SK-N-SH (cell line): ENCODE data around the gene METTL3. TPM values are rescaled to one million over a fixed set of nuclear protein-coding genes. Genes with fewer than 3 reads are reported as not detected.

ENCODE experiments used
- CTCF ChIA-PET: fragments of 300-600, 350-600 bp; formaldehyde crosslinking; extraction: SDS; loops from one replicate; lab custom pipeline; 2021; lab: Yijun Ruan, JAX
- POLR2A ChIA-PET: fragments of 350-600 bp; sonication (Branson Sonifier 250); formaldehyde crosslinking; extraction: SDS; loops from one replicate; lab custom pipeline; 2020; ENCODE audit warnings: antibody characterized with exemption, inconsistent platforms; lab: Yijun Ruan, JAX
- DNase-seq: peaks from one replicate; pipeline ENCODE4 v3.0.0; 2012
- H2AFZ ChIP-seq: fragments of 200-600 bp; sonication (generic); 2 replicates; pipeline ENCODE4 v1.8.1; 2016; ENCODE audit warnings: antibody characterized with exemption, mild to moderate bottlenecking, low read depth
- H3F3A ChIP-seq: fragments of 200-600 bp; sonication (generic); replicated peaks from 2 replicates; pipeline ENCODE3; 2016; ENCODE audit warnings: antibody characterized with exemption, mild to moderate bottlenecking; ENCODE audit not compliant: insufficient read depth
- H3K27ac ChIP-seq, 2 experiments: fragments of 200-500 bp in 1 of 2; fragments of 200-600 bp in 1 of 2; sonication (Bioruptor generic) in 1 of 2; sonication (generic), shearing (Covaris generic) in 1 of 2; 2 replicates each; pipeline versions ENCODE4 v1.5.1 to v1.6.1; 2014 to 2016; ENCODE audit warnings: low read depth in 2 of 2, inconsistent platforms in 1 of 2, low read length in 1 of 2, mild to moderate bottlenecking in 1 of 2, mixed read lengths in 1 of 2
- H3K27me3 ChIP-seq: fragments of 200-600 bp; sonication (generic), shearing (Covaris generic); 2 replicates; pipeline ENCODE4 v1.6.1; 2016; ENCODE audit warnings: mixed run types; ENCODE audit not compliant: insufficient read depth
- H3K36me3 ChIP-seq, 2 experiments: fragments of 200-500 bp in 1 of 2; fragments of 200-600 bp in 1 of 2; sonication (Bioruptor generic) in 1 of 2; sonication (generic) in 1 of 2; replicated peaks in 1 of 2; 2 replicates each; pipeline versions ENCODE3 to v1.5.1; 2014 to 2016; ENCODE audit warnings: low read length in 1 of 2, mild to moderate bottlenecking in 1 of 2; ENCODE audit not compliant: insufficient read depth in 2 of 2, control insufficient read depth in 1 of 2
- H3K4me1 ChIP-seq, 2 experiments: fragments of 200-500 bp in 1 of 2; fragments of 200-600 bp in 1 of 2; sonication (Bioruptor generic) in 1 of 2; sonication (generic), shearing (Covaris generic) in 1 of 2; 2 replicates each; pipeline versions ENCODE4 v1.5.1 to v1.6.1; 2014 to 2016; ENCODE audit warnings: low read depth in 1 of 2, low read length in 1 of 2, mixed run types in 1 of 2; ENCODE audit not compliant: insufficient read depth in 2 of 2, control insufficient read depth in 1 of 2
- H3K4me2 ChIP-seq: fragments of 200-600 bp; sonication (generic), shearing (Covaris generic); 2 replicates; pipeline ENCODE4 v1.6.1; 2017; ENCODE audit warnings: mixed run types
- H3K4me3 ChIP-seq, 2 experiments: fragments of 200-500 bp in 1 of 2; fragments of 200-600 bp in 1 of 2; sonication (Bioruptor generic) in 1 of 2; sonication (generic), shearing (Covaris generic) in 1 of 2; 2 replicates each; pipeline versions ENCODE4 v1.5.1 to v1.8.1; 2014 to 2016; ENCODE audit warnings: low read depth in 2 of 2, inconsistent platforms in 1 of 2, low read length in 1 of 2, mild to moderate bottlenecking in 1 of 2, mixed read lengths in 1 of 2, moderate library complexity in 1 of 2
- H3K79me2 ChIP-seq: fragments of 200-600 bp; sonication (generic); 2 replicates; pipeline ENCODE4 v1.8.1; 2017; ENCODE audit warnings: mild to moderate bottlenecking; ENCODE audit not compliant: insufficient read depth
- H3K9ac ChIP-seq: fragments of 200-600 bp; sonication (generic); 2 replicates; pipeline ENCODE4 v1.6.1; 2017; ENCODE audit warnings: mixed run types
- H3K9me2 ChIP-seq: fragments of 200-600 bp; sonication (generic); 2 replicates; pipeline ENCODE4 v1.6.1; 2017; ENCODE audit warnings: mixed run types
- H3K9me3 ChIP-seq: fragments of 200-600 bp; sonication (generic); 2 replicates; pipeline ENCODE4 v1.6.1; 2017; ENCODE audit warnings: mixed run types, mild to moderate bottlenecking, moderate library complexity
- H4K20me1 ChIP-seq: fragments of 200-600 bp; sonication (generic); 2 replicates; pipeline ENCODE4 v1.6.1; 2017; ENCODE audit warnings: mild to moderate bottlenecking, mixed run types; ENCODE audit not compliant: insufficient read depth
- CHD2 ChIP-seq: fragments of 150-350 bp; IDR thresholded peaks from 2 replicates; pipeline ENCODE4 v1.6.1; 2018; ENCODE audit warnings: low read length; ENCODE audit not compliant: partially characterized antibody
- CTCF ChIP-seq: fragments of 200-600 bp; sonication (generic); IDR thresholded peaks from 2 replicates; pipeline ENCODE4 v1.6.1; 2017; ENCODE audit warnings: antibody characterized with exemption, mild to moderate bottlenecking, moderate library complexity
- ELF1 ChIP-seq: IDR thresholded peaks from 2 replicates; pipeline ENCODE4 v1.4.0; 2012
- EP300 ChIP-seq, 2 experiments: IDR thresholded peaks; 2 replicates each; pipeline versions ENCODE4 v1.4.0 to v1.6.1; 2012; ENCODE audit warnings: borderline replicate concordance in 1 of 2, low read depth in 1 of 2, low read length in 1 of 2
- FOSL2 ChIP-seq: IDR thresholded peaks from 2 replicates; pipeline ENCODE4 v1.4.0; 2012; ENCODE audit warnings: low read depth, mild to moderate bottlenecking, moderate library complexity, borderline replicate concordance
- FOXJ3 ChIP-seq: sonication (generic); formaldehyde crosslinking; IDR thresholded peaks from 2 replicates; pipeline ENCODE4 v1.5.1; 2020; ENCODE audit warnings: mild to moderate bottlenecking, missing genetic modification reagents
- FOXM1 ChIP-seq: IDR thresholded peaks from 2 replicates; pipeline ENCODE4 v1.4.0; 2012; ENCODE audit warnings: low read depth, mild to moderate bottlenecking
- GABPA ChIP-seq: IDR thresholded peaks from 2 replicates; pipeline ENCODE4 v1.4.0; 2012; ENCODE audit warnings: low read depth, mild to moderate bottlenecking
- GATA2 ChIP-seq: sonication (generic); formaldehyde crosslinking; IDR thresholded peaks from 2 replicates; pipeline ENCODE4 v1.5.0; 2020; ENCODE audit warnings: mild to moderate bottlenecking, missing genetic modification reagents
- IRF3 ChIP-seq: fragments of 150-350 bp; IDR thresholded peaks from 2 replicates; pipeline ENCODE4 v1.6.1; 2016; ENCODE audit warnings: mild to moderate bottlenecking, low read depth, low read length
- MXI1 ChIP-seq: IDR thresholded peaks from 2 replicates; pipeline ENCODE4 v1.6.1; 2012; ENCODE audit warnings: mild to moderate bottlenecking, low read depth, low read length, improper control_type of control experiment
- POLR2AphosphoS5 ChIP-seq: IDR thresholded peaks from 2 replicates; pipeline ENCODE4 v1.6.1; 2012; ENCODE audit warnings: low read depth, low read length
- RAD21 ChIP-seq: IDR thresholded peaks from 2 replicates; pipeline ENCODE4 v1.6.1; 2012; ENCODE audit warnings: mild to moderate bottlenecking, low read length
- SIN3A ChIP-seq: IDR thresholded peaks from 2 replicates; pipeline ENCODE4 v1.6.1; 2012; ENCODE audit warnings: low read depth, mild to moderate bottlenecking, low read length, moderate library complexity, borderline replicate concordance
- SMC3 ChIP-seq: IDR thresholded peaks from 2 replicates; pipeline ENCODE4 v1.6.1; 2012; ENCODE audit warnings: low read depth, low read length, improper control_type of control experiment
- TAF1 ChIP-seq: IDR thresholded peaks from 2 replicates; pipeline ENCODE4 v1.6.1; 2012; ENCODE audit warnings: low read depth, mild to moderate bottlenecking, low read length, moderate library complexity, borderline replicate concordance
- USF2 ChIP-seq: fragments of 150-350 bp; IDR thresholded peaks from 2 replicates; pipeline ENCODE4 v1.6.1; 2017; ENCODE audit warnings: antibody characterized with exemption, low read length, low read depth, borderline replicate concordance
- YY1 ChIP-seq: IDR thresholded peaks from 2 replicates; pipeline ENCODE4 v1.4.0; 2012; ENCODE audit warnings: low read depth, mild to moderate bottlenecking
- WGBS: methylation state at CpG from one replicate; pipeline ENCODE4 v1.1.6; 2017; ENCODE audit warnings: low lambda C conversion rate; 5-methylcytosine and 5-hydroxymethylcytosine counted together
- polyA plus RNA-seq, 3 experiments: library from polyadenylated mRNA; depleted of rRNA; stranded (reverse); fragments of >200 nt; gene quantifications; 2 replicates each; pipeline ENCODE4 v1.2.3, GENCODE V29; 2012

METTL3 gene
- polyA plus RNA-seq, 1 of the 3 experiments (the other 2 are of a cell fraction), result 118 TPM

GRCh38 chr14:21558703-21559170, 47.6 kb upstream of the METTL3 start:
- peaks cover 2% of the 10 kb centered on the region; the same call in 1 of the 2 replicates for H3K27me3 ChIP-seq
- no peak overlapping the region for H3K27ac ChIP-seq
- H3K9me2 ChIP-seq, result no peaks in the 10 kb centered on the region
- 67% methylated on average over 8 of the region's 8 CpGs for WGBS
- H3K9ac ChIP-seq, result no peak overlapping the region
- H4K20me1 ChIP-seq, result no peaks in the 10 kb centered on the region
- H3K9me3 ChIP-seq, result no peaks in the 10 kb centered on the region
- no peak overlapping the region for H3K4me3 ChIP-seq
- H2AFZ ChIP-seq, result no peak overlapping the region
- no peak for DNase-seq
- no peak overlapping the region for H3K4me2 ChIP-seq
- no peaks in the 10 kb centered on the region for H3K36me3 ChIP-seq
- H3K79me2 ChIP-seq, result no peaks in the 10 kb centered on the region
- H3K4me1 ChIP-seq, result no peaks in the 10 kb centered on the region; a peak in 1 of 4 replicates
- CTCF ChIA-PET, result interaction anchor here (0.7 to 2.2 kb wide), 5 partner anchors 14 to 691 kb away, joined by 3 to 16 read pairs (median 3); partner anchors contain the start of gene CHD8
- TF ChIP-seq ELF1, result no peak
- no peak for TF ChIP-seq SIN3A
- no peak for TF ChIP-seq RAD21
- no peak for TF ChIP-seq MXI1
- no peak for TF ChIP-seq GABPA
- no peak for TF ChIP-seq POLR2AphosphoS5
- TF ChIP-seq FOXM1, result no peak
- no peak for TF ChIP-seq SMC3
- TF ChIP-seq FOXJ3 (CRISPR knock-in tag), result no peak
- no peak for TF ChIP-seq IRF3
- TF ChIP-seq FOSL2, result no peak
- TF ChIP-seq TAF1, result no peak
- no peak for TF ChIP-seq USF2
- no peak for TF ChIP-seq GATA2 (CRISPR knock-in tag)
- TF ChIP-seq CHD2, result no peak
- no peaks in the 10 kb centered on the region for H3F3A ChIP-seq
- POLR2A ChIA-PET, result no interaction called here

GRCh38 chr14:21557084-21557901, 46.2 kb upstream of the METTL3 start:
- 0 out of 2 replicates have a peak overlapping the region, but pooled peaks have one; percentile 33 for H3K9ac ChIP-seq
- H3K27ac ChIP-seq, result peak overlapping the region in 1 of 2 experiments; percentile 4; a peak in 1 of 4 replicates
- no peaks in the 10 kb centered on the region for H3F3A ChIP-seq
- POLR2A ChIA-PET, result no interaction called here
- no peaks in the 10 kb centered on the region for H3K79me2 ChIP-seq
- H3K9me2 ChIP-seq, result no peaks in the 10 kb centered on the region
- H4K20me1 ChIP-seq, result no peaks in the 10 kb centered on the region
- H2AFZ ChIP-seq, result peak overlapping the region; percentile 83
- CTCF ChIA-PET, result interaction anchor here (0.6 to 2.9 kb wide), 19 partner anchors 9 to 453 kb away, joined by 3 to 27 read pairs (median 3); partner anchors contain the start of genes METTL3 and SALL2
- 14% methylated on average over 11 of the region's 11 CpGs for WGBS
- peak overlapping the region; percentile 32 to 57 for H3K4me3 ChIP-seq
- H3K36me3 ChIP-seq, result no peaks in the 10 kb centered on the region
- peak; percentile 65 for DNase-seq
- no peaks in the 10 kb centered on the region for H3K9me3 ChIP-seq
- peak overlapping the region; percentile 79 for H3K4me2 ChIP-seq
- H3K4me1 ChIP-seq, result no peaks in the 10 kb centered on the region; a peak in 1 of 4 replicates
- H3K27me3 ChIP-seq, result no peaks in the 10 kb centered on the region
- TF ChIP-seq YY1, result no peak
- TF ChIP-seq CTCF, result peak; percentile 81
- TF ChIP-seq MXI1, result peak; percentile 39; the same call in 1 of the 2 replicates
- TF ChIP-seq IRF3, result no peak
- TF ChIP-seq EP300 (IDR thresholded peaks at IDR 0.05; ENCODE audit: borderline replicate concordance in 1 of 2, low read depth in 1 of 2, low read length in 1 of 2), result no peak
- TF ChIP-seq TAF1, result no peak
- peak; percentile 56 for TF ChIP-seq SMC3
- no peak for TF ChIP-seq SIN3A
